ENCODE data around the gene SMYD3. TPM values are rescaled to one million over a fixed set of nuclear protein-coding genes. Genes with fewer than 3 reads are reported as not detected.

SMYD3 gene
- total RNA-seq, 1 donor from 2014 or later, result 5.6 TPM

DNA sequence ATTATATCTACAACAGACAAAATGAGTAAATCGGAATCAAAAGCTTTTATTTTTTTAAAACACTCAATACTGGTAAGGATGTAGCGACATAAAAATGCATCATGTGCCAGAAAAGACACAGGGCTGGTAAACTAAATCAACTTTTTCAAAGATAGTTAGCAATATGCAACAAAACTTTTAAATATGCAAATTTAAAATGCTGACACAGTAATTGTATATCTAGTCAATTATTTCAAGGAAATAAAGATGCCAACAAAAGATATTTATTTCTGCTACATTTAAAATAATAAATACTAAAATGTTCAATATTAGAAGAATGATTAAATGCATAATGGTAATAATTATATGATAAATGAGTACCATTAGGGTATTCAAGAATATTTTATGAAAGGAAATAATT, 295.1 kb downstream of the SMYD3 start:
- intact Hi-C loops (cut with DNase I), result no loop called here
- DNase-seq (ENCODE audit: low spot score), result no peak

DNA sequence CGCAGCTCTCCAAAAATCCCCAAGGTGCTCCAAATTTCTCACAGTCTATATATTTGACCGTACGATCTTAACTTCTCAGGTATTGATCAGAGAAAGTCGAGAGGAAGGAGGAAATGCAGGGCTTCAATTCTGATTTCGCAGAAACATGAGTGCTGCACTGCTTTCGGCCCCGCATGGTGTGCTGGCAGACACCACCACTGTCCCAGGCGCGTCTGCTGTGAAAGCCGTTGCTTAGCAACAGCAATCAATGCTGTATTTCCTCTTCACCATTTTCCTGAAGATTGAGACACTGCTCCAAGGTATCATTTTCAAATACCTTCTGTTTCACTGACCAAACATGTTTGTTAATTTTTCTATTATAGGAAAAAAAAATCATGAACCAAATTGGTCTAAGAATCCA, 296.3 kb downstream of the SMYD3 start:
- intact Hi-C loops (cut with DNase I), result no loop called here
- DNase-seq (ENCODE audit: low spot score), result no peak

DNA sequence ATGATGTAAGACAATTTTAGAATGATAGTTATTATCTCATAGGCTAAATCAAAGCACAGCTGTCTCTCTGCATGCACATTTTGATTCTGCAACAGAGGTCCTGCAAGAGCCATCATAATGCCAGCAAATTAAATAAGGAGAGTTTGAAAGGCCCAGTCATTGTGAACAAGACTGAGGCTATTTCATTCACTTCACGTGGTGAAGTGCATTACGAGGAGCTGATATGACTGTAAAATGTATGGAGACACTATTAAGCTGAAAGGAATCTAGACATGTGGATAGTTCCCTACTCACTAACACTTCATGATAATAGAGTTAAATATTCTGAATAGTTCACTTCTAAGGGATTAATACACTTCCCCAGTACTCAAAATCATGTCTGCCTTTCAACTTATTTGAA, 299.0 kb downstream of the SMYD3 start:
- intact Hi-C loops (cut with DNase I), result no loop called here
- DNase-seq (ENCODE audit: low spot score), result no peak

- intact Hi-C loops (cut with DNase I), result no loop called here
- no peak for DNase-seq (ENCODE audit: low spot score)
These were observed 303.9 kb downstream of the SMYD3 start for GRCh38 chr1:246203180-246203579.

GRCh38 chr1:246200738-246201137, 306.3 kb downstream of the SMYD3 start:
- intact Hi-C loops (cut with DNase I), result no loop called here
- no peak for DNase-seq (ENCODE audit: low spot score)

DNA sequence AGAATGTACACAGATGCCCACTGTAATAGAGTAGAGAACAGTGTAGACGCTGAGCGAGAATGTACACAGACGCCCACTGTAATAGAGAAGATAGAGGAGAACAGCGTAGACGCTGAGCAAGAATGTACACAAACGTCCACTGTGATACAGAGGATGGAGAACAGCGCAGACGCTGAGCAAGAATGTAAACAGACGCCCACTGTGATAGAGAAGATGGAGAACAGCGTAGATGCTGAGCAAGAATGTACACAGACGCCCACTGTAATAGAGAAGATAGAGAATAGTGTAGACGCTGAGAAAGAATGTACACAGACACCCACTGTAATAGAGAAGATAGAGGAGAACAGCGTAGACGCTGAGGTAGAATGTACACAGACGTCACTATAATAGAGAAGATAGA, 306.9 kb downstream of the SMYD3 start:
- DNase-seq (ENCODE audit: low spot score), result no peak
- intact Hi-C loops (cut with DNase I), result no loop called here

DNA sequence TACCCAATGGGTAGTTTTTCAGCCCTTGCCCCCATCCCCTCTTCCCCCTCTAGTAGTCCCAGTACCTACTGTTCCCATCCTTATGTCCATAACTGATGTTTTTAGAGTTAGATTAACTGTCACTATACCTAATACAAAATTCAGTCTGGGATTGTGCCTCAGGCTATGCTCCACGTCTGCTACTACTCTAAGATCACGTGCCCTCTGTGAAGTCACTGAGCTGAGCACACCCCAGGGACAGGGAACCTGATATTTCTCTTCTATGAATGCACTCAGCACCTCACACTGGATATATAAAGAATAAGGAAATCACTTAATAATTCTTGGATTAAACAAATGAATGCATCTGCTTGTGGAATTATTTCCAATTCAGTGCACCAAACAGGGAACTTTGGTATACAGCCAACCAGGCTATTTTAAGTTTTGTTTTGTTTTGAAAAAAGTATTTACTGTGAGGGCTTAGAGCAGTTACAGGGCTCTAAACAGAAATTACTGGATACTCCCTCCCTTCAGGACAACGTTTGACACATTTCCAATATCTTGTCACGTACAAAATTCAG, 307.9 kb downstream of the SMYD3 start:
- intact Hi-C loops (cut with DNase I), result no loop called here
- no peak for DNase-seq (ENCODE audit: low spot score)

- intact Hi-C loops (cut with DNase I), result no loop called here
- DNase-seq (ENCODE audit: low spot score), result no peak
These were observed 308.8 kb downstream of the SMYD3 start for GRCh38 chr1:246198115-246198816.

- DNase-seq (ENCODE audit: low spot score), result no peak
- intact Hi-C loops (cut with DNase I), result no loop called here
These were observed 310.0 kb downstream of the SMYD3 start for GRCh38 chr1:246197076-246197475.

GRCh38 chr1:246195296-246195695, 311.8 kb downstream of the SMYD3 start:
- intact Hi-C loops (cut with DNase I), result no loop called here
- no peak for DNase-seq (ENCODE audit: low spot score)

- intact Hi-C loops (cut with DNase I), result no loop called here
- DNase-seq (ENCODE audit: low spot score), result no peak
These were observed 313.5 kb downstream of the SMYD3 start for GRCh38 chr1:246193537-246193936.

DNA sequence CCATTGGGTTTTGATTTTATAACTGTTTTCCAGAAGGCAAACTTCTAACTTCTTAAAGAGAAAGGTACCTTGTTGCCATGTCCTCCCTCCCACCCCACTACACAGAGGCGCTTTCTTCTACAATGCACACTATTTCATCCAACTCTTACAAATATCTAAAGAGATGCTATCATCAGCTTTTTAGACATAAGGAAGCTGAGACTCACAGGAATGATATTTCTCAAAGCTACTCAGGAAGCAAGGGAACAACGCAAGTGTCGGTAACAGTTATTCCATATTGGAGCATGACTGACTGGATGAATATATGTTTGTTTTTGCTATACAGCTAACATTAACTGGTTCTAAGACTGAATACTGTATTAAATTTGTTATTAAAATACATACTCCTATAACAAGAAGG, 318.0 kb downstream of the SMYD3 start:
- intact Hi-C loops (cut with DNase I), result no loop called here

DNA sequence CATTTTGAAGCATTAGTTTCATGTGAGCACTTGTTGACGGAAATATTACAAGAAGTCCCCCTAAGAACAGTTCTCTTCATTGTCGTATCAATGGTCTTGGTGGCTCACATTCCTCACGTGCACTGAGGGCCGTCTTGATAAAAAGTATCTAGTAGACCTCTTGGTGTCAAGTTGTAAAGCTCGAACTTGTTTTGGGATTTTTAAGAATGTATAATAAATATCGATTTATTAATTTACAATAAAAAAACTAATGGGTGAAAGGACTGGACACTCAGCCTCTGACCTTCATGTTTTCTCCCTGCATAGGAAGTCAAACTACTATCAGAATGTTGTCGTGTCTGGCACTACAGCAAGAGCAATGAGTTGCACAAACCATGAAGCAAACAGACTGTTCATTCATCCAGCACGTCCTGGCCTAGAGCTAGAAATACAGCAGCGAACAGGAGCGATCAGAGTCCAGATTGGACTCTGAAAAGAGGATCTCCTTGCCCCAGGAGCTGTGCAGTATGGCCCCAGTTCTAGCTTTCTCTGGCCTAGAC, 319.2 kb downstream of the SMYD3 start:
- no peak for DNase-seq (ENCODE audit: low spot score)
- intact Hi-C loops (cut with DNase I), result no loop called here

More for the DNA sequence above, 318.0 kb downstream of the SMYD3 start:
- DNase-seq (ENCODE audit: low spot score), result no peak

DNA sequence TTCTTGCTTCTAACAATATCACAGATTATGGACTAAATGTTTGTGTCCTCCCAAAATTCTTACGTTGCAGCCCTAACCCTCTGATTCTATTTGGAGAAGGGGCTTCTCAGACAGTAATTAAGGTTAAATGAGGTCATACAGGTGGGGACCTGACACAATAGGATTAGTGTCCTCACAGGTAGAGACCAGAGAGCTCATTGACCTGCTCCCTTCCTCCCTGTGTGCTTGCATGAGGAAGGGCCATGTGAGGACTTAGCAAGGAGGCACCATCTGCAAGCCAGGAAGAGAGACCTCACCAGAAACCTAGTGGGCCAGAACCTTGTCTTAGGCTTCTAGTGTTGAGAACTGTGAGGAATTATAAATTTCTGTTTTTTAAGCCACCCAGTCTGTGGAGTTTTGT, 322.6 kb downstream of the SMYD3 start:
- intact Hi-C loops (cut with DNase I), result no loop called here
- DNase-seq (ENCODE audit: low spot score), result no peak

- no peak for DNase-seq (ENCODE audit: low spot score)
- intact Hi-C loops (cut with DNase I), result no loop called here
These were observed 324.8 kb downstream of the SMYD3 start for GRCh38 chr1:246182149-246182851.

DNA sequence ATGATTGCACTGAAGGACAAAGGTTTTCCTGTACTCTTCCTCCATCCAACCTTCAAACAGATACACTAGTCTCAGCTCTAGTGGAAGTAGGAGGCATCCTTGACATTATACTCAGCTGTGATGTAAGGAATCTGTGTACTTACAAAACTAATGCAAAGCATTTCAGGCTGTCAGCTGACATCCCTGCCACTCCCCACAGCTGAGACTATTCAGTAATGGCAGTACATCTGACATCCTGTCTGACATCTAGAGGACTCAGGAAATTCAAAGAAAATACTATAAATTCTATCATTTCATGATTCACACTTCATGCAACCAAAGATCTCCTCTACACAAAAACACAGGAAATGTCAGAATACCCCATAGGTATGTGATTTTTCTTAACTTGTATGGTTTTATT, 325.8 kb downstream of the SMYD3 start:
- intact Hi-C loops (cut with DNase I), result no loop called here
- DNase-seq (ENCODE audit: low spot score), result no peak

GRCh38 chr1:246179401-246179800, 327.7 kb downstream of the SMYD3 start:
- intact Hi-C loops (cut with DNase I), result no loop called here
- DNase-seq (ENCODE audit: low spot score), result no peak

- DNase-seq (ENCODE audit: low spot score), result no peak
- intact Hi-C loops (cut with DNase I), result no loop called here
These were observed 328.3 kb downstream of the SMYD3 start for GRCh38 chr1:246178717-246179311.

DNA sequence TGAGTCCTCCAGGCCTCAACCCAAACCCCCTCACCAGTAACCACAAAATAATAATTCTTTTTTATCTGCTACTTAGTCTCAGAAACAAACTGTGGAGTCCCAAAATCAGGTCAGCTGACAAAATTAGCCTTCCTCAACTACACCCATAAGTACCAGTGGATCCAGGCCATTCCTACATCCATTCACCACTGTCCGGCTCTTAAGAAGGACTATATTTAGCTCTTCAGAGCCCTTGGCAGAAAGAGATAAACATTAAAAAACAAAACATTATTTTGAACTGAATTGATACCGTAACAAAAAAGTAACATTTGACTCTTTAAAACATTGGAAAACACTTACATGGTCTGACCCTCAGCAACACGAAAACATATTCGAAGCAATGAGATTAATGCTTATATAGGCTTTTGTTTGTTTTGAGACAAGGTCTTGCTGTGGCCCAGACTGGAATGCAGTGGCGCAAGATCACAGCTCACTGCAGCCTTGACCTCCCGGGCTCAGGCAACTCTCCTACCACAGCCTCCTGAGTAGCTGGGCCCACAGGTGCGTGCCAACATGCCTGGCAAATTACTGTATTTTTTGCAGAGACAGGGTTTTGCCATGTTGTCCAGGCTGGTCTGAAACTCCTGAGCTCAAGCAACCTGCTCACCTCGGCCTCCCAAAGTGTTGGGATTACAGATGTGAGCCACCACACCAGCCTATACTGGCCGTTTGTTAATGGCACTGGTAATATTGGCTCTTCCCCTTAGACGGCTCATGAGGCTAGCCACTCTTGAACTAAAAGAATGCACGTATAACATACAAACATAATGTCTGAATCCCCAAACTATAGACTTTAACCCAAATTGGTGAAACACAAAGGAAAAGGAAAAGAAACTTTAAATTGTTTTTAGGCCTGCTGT, 330.7 kb downstream of the SMYD3 start:
- no peak for DNase-seq (ENCODE audit: low spot score)
- intact Hi-C loops (cut with DNase I), result no loop called here

Data from cardiac septum (tissue), 1 donor.